IMR-90 (cell line): ENCODE data around the gene LANCL3. TPM values are rescaled to one million over a fixed set of nuclear protein-coding genes. Genes with fewer than 3 reads are reported as not detected.

Source experiments
- ATAC-seq: fragments of 200-7000 bp; cut with Tn5 transposase; 2 replicates; pipeline ENCODE4 v1.9.1; 2020; ENCODE audit warnings: low read depth, mild to moderate bottlenecking, moderate library complexity
- BruUV-seq: library from RNA; stranded (reverse); fragments of 400-500 nt; replicated peaks from 2 replicates; lab custom pipeline; 2021; lab: Mats Ljungman, UMichigan
- CTCF ChIA-PET: fragments of 300-600 bp; formaldehyde crosslinking; extraction: SDS; loops from one replicate; lab custom pipeline; 2021; ENCODE audit warnings: antibody characterized with exemption; lab: Yijun Ruan, JAX
- POLR2A ChIA-PET: fragments of 300-600 bp; sonication (Branson Sonifier 250); formaldehyde crosslinking; loops from one replicate; lab custom pipeline; 2022; ENCODE audit warnings: antibody characterized with exemption; ENCODE audit not compliant: unreplicated experiment; lab: Charles Lee
- DNase-seq: peaks from one replicate; pipeline ENCODE4 v3.0.0; 2013
- H2AFZ ChIP-seq: replicated peaks from 2 replicates; pipeline ENCODE3; 2013; ENCODE audit warnings: low read length, mild to moderate bottlenecking; ENCODE audit not compliant: poor library complexity
- H2AK5ac ChIP-seq: 2 replicates; pipeline ENCODE4 v1.6.1; 2013; ENCODE audit warnings: low read depth, low read length, inconsistent platforms
- H2AK9ac ChIP-seq: replicated peaks from 2 replicates; pipeline ENCODE3; 2013; ENCODE audit warnings: mild to moderate bottlenecking, low read depth, low read length, moderate library complexity; ENCODE audit not compliant: poor library complexity
- H2BK120ac ChIP-seq: 2 replicates; pipeline ENCODE4 v1.6.1; 2013; ENCODE audit warnings: low read depth, low read length, inconsistent platforms
- H2BK15ac ChIP-seq: 3 replicates; pipeline ENCODE4 v1.6.1; 2013; ENCODE audit warnings: low read depth, low read length, inconsistent platforms
- H2BK20ac ChIP-seq: 2 replicates; pipeline ENCODE4 v1.6.1; 2013; ENCODE audit warnings: low read depth, mild to moderate bottlenecking, inconsistent platforms, low read length, moderate library complexity
- H2BK5ac ChIP-seq: 2 replicates; pipeline ENCODE4 v1.6.1; 2013; ENCODE audit warnings: mild to moderate bottlenecking, low read depth, low read length, inconsistent platforms; ENCODE audit not compliant: poor library complexity, severe bottlenecking
- H3K14ac ChIP-seq: replicated peaks from 2 replicates; pipeline ENCODE4 v1.6.1; 2013; ENCODE audit warnings: low read depth, low read length, inconsistent platforms
- H3K18ac ChIP-seq: 2 replicates; pipeline ENCODE4 v1.6.1; 2013; ENCODE audit warnings: low read depth, low read length, control low read depth
- H3K23ac ChIP-seq: 2 replicates; pipeline ENCODE4 v1.6.1; 2013; ENCODE audit warnings: low read depth, low read length, inconsistent platforms
- H3K27ac ChIP-seq: 2 replicates; pipeline ENCODE4 v1.5.1; 2013; ENCODE audit warnings: mild to moderate bottlenecking, control low read depth, low read length; ENCODE audit not compliant: insufficient read depth
- H3K27me3 ChIP-seq: 2 replicates; pipeline ENCODE4 v1.6.1; 2013; ENCODE audit warnings: low read length; ENCODE audit not compliant: control insufficient read depth, insufficient read depth
- H3K36me3 ChIP-seq: 2 replicates; pipeline ENCODE4 v1.6.1; 2013; ENCODE audit warnings: low read length, mixed read lengths; ENCODE audit not compliant: control insufficient read depth, insufficient read depth
- H3K4ac ChIP-seq: 2 replicates; pipeline ENCODE4 v1.6.1; 2013; ENCODE audit warnings: low read depth, low read length, inconsistent platforms
- H3K4me1 ChIP-seq: 2 replicates; pipeline ENCODE4 v1.6.1; 2013; ENCODE audit warnings: low read length, mixed read lengths; ENCODE audit not compliant: control insufficient read depth, insufficient read depth
- H3K4me2 ChIP-seq: 2 replicates; pipeline ENCODE4 v1.6.1; 2013; ENCODE audit warnings: low read depth, mild to moderate bottlenecking, control low read depth, low read length, moderate library complexity
- H3K4me3 ChIP-seq: 2 replicates; pipeline ENCODE4 v1.5.1; 2013; ENCODE audit warnings: low read depth, mild to moderate bottlenecking, control low read depth, low read length, moderate library complexity; ENCODE audit not compliant: insufficient read depth
- H3K56ac ChIP-seq: 2 replicates; pipeline ENCODE4 v1.6.1; 2013; ENCODE audit warnings: low read length, inconsistent platforms; ENCODE audit not compliant: insufficient read depth; ENCODE audit errors: extremely low read depth
- H3K79me1 ChIP-seq, 2 experiments: 2 replicates each; pipeline ENCODE4 v1.6.1; 2013; ENCODE audit warnings: low read length in 2 of 2, inconsistent platforms in 1 of 2, low read depth in 1 of 2
- H3K9ac ChIP-seq: 2 replicates; pipeline ENCODE4 v1.6.1; 2013; ENCODE audit warnings: low read depth, low read length, control low read depth
- H3K9me1 ChIP-seq: 2 replicates; pipeline ENCODE4 v1.6.1; 2013; ENCODE audit warnings: low read length, inconsistent platforms; ENCODE audit not compliant: insufficient read depth
- H3K9me3 ChIP-seq: 2 replicates; pipeline ENCODE4 v1.6.1; 2013; ENCODE audit warnings: low read length; ENCODE audit not compliant: control insufficient read depth, insufficient read depth
- H4K20me1 ChIP-seq: 2 replicates; pipeline ENCODE4 v1.6.1; 2013; ENCODE audit warnings: low read length, inconsistent platforms; ENCODE audit not compliant: insufficient read depth
- H4K5ac ChIP-seq: 2 replicates; pipeline ENCODE4 v1.6.1; 2013; ENCODE audit warnings: mild to moderate bottlenecking, low read depth, low read length, control low read depth
- H4K8ac ChIP-seq, 2 experiments: 2 replicates each; pipeline ENCODE4 v1.6.1; 2013; ENCODE audit warnings: low read depth in 2 of 2, low read length in 2 of 2, control low read depth in 1 of 2, inconsistent platforms in 1 of 2
- H4K91ac ChIP-seq: 2 replicates; pipeline ENCODE4 v1.6.1; 2013; ENCODE audit warnings: low read depth, low read length, inconsistent platforms; ENCODE audit not compliant: insufficient read depth
- BHLHE40 ChIP-seq: fragments of 150-350 bp; IDR thresholded peaks from 2 replicates; pipeline ENCODE4 v1.6.1; 2016; ENCODE audit warnings: mild to moderate bottlenecking, low read depth, low read length
- CEBPB ChIP-seq: IDR thresholded peaks from 2 replicates; pipeline ENCODE4 v1.6.1; 2012; ENCODE audit warnings: low read depth, low read length, improper control_type of control experiment
- CHD1 ChIP-seq: IDR thresholded peaks from 2 replicates; pipeline ENCODE4 v1.6.1; 2012; ENCODE audit warnings: low read depth, low read length, improper control_type of control experiment
- FOS ChIP-seq: fragments of 150-350 bp; IDR thresholded peaks from 2 replicates; pipeline ENCODE4 v1.6.1; 2016; ENCODE audit warnings: low read depth, low read length
- MAFK ChIP-seq: IDR thresholded peaks from 2 replicates; pipeline ENCODE4 v1.6.1; 2012; ENCODE audit warnings: low read depth, low read length, improper control_type of control experiment
- MAZ ChIP-seq: IDR thresholded peaks from 2 replicates; pipeline ENCODE4 v1.6.1; 2012; ENCODE audit warnings: low read depth, mild to moderate bottlenecking, low read length, improper control_type of control experiment, moderate library complexity, borderline replicate concordance
- MXI1 ChIP-seq: IDR thresholded peaks from 2 replicates; pipeline ENCODE4 v1.6.1; 2012; ENCODE audit warnings: low read depth, mild to moderate bottlenecking, low read length, moderate library complexity, borderline replicate concordance
- NFE2L2 ChIP-seq: fragments of 150-350 bp; IDR thresholded peaks from 2 replicates; pipeline ENCODE4 v1.6.1; 2016; ENCODE audit warnings: low read depth, mild to moderate bottlenecking, low read length
- POLR2A ChIP-seq: IDR thresholded peaks from 2 replicates; pipeline ENCODE4 v1.6.1; 2012; ENCODE audit warnings: mild to moderate bottlenecking, low read depth, low read length
- RAD21 ChIP-seq: IDR thresholded peaks from 2 replicates; pipeline ENCODE4 v1.6.1; 2012; ENCODE audit warnings: low read length, improper control_type of control experiment
- RFX5 ChIP-seq: IDR thresholded peaks from 2 replicates; pipeline ENCODE4 v1.8.0; 2012; ENCODE audit warnings: low read depth, mild to moderate bottlenecking, low read length, moderate library complexity
- SMC3 ChIP-seq: fragments of 150-350 bp; IDR thresholded peaks from 2 replicates; pipeline ENCODE4 v1.6.1; 2016; ENCODE audit warnings: low read depth, mild to moderate bottlenecking, antibody characterized with exemption, low read length, moderate library complexity
- WGBS, 2 experiments: methylation state at CpG; one replicate each; pipeline versions ENCODE4 v1.1.5 to v1.1.7; 2013; ENCODE audit warnings: missing lambda C conversion rate in 2 of 2; ENCODE audit not compliant: insufficient read length in 1 of 2; ENCODE audit errors: extremely low coverage in 2 of 2; 5-methylcytosine and 5-hydroxymethylcytosine counted together
- dilution Hi-C: fragments of 300-500 bp; cut with HindIII; formaldehyde crosslinking; loops from one replicate; pipeline ENCODE4 v1.14.3; 2018; ENCODE audit warnings: low sequenced_read_pairs; ENCODE audit not compliant: unreplicated experiment
- in situ Hi-C: fragments of 300-500 bp; cut with MboI; formaldehyde crosslinking; loops from 3 replicates; pipeline ENCODE4 v1.14.3; 2019; ENCODE audit warnings: low sequenced_read_pairs, inconsistent platforms, mixed read lengths
- intact Hi-C: fragments of 100-400 bp; cut with micrococcal nuclease; formaldehyde crosslinking; loops from 2 replicates; pipeline ENCODE4 v1.10.0; 2022
- polyA plus RNA-seq, 3 experiments: library from polyadenylated mRNA; depleted of rRNA; stranded (reverse); fragments of >200 nt; gene quantifications; 2 replicates each; pipeline ENCODE4 v1.2.3, GENCODE V29; 2012; ENCODE audit warnings: low replicate concordance in 1 of 3
- total RNA-seq: library from RNA; depleted of rRNA; stranded (reverse); fragments of >200 nt; gene quantifications from 2 replicates; pipeline ENCODE4 v1.2.3, GENCODE V29; 2012
- TF ChIP-seq, protein P1 (sequence below): fragments of 150-350 bp; IDR thresholded peaks from 2 replicates; pipeline ENCODE4 v1.6.1; 2017; ENCODE audit warnings: mild to moderate bottlenecking, antibody characterized with exemption, low read length, low read depth
- TF ChIP-seq, protein P2 (sequence below): fragments of 150-350 bp; IDR thresholded peaks from 2 replicates; pipeline ENCODE4 v1.6.1; 2016; ENCODE audit warnings: low read depth, mild to moderate bottlenecking, low read length, moderate library complexity, borderline replicate concordance

Gene LANCL3
- total and polyA plus RNA-seq, 2 of the 4 experiments (the other 2 are of a cell fraction), result not detected

DNA sequence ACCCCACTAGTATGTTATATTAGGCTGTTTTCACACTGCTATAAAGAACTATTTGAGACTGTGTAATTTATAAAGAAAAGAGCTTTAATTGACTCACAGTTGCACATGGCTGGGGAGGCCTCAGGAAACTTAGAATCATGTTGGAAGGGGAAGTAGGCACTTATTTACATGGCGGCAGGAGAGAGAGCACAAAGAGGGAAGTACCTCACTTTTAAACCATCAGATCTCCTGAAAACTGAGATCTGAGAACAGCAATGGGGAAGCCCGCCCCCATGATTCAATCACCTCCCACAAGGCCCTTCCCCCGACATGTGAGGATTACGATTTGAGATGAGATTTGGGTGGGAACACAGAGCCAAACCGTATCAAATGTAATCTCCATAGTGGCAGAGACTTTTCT lies 68.7 kb downstream of the LANCL3 start:
- H3K36me3 ChIP-seq, result no peaks in the 10 kb centered on the region
- H3K4me3 ChIP-seq, result no peak overlapping the region
- H3K4ac ChIP-seq, result no peak overlapping the region
- no peak overlapping the region for H3K27ac ChIP-seq
- TF ChIP-seq SMC3 (no peak), FOS (no peak), CEBPB (no peak), RAD21 (no peak), NFE2L2 (no peak), MXI1 (no peak), CHD1 (no peak), BHLHE40 (no peak), MAZ (no peak), POLR2A (no peak), RFX5 (no peak), MAFK (no peak)
- TF ChIP-seq, protein P1, sequence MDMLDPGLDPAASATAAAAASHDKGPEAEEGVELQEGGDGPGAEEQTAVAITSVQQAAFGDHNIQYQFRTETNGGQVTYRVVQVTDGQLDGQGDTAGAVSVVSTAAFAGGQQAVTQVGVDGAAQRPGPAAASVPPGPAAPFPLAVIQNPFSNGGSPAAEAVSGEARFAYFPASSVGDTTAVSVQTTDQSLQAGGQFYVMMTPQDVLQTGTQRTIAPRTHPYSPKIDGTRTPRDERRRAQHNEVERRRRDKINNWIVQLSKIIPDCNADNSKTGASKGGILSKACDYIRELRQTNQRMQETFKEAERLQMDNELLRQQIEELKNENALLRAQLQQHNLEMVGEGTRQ, result no peak
- TF ChIP-seq, protein P2, sequence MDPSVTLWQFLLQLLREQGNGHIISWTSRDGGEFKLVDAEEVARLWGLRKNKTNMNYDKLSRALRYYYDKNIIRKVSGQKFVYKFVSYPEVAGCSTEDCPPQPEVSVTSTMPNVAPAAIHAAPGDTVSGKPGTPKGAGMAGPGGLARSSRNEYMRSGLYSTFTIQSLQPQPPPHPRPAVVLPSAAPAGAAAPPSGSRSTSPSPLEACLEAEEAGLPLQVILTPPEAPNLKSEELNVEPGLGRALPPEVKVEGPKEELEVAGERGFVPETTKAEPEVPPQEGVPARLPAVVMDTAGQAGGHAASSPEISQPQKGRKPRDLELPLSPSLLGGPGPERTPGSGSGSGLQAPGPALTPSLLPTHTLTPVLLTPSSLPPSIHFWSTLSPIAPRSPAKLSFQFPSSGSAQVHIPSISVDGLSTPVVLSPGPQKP, result no peak
- no peaks in the 10 kb centered on the region for H4K20me1 ChIP-seq
- DNase-seq (no peak), ATAC-seq (no peak)
- no peak overlapping the region for H3K9ac ChIP-seq
- H4K5ac ChIP-seq, result no peak overlapping the region
- CTCF ChIA-PET, result no interaction called here
- H3K14ac ChIP-seq, result no peak overlapping the region
- no peaks in the 10 kb centered on the region for H3K79me1 ChIP-seq
- no peak overlapping the region for H3K4me2 ChIP-seq
- H3K9me3 ChIP-seq, result no peaks in the 10 kb centered on the region
- H4K8ac ChIP-seq, result no peak overlapping the region
- H2AFZ ChIP-seq, result no peak overlapping the region
- no peak overlapping the region for H2BK120ac ChIP-seq
- no peak overlapping the region for H3K56ac ChIP-seq
- WGBS, 2 experiments, result no CpG with 5 or more reads among the region's 5 CpGs
- H2AK9ac ChIP-seq, result no peak overlapping the region
- no peak overlapping the region for H3K18ac ChIP-seq
- dilution Hi-C loops (no loop called here), in situ Hi-C loops (no loop called here), intact Hi-C loops (no loop called here)
- no peak overlapping the region for H2BK5ac ChIP-seq
- POLR2A ChIA-PET, result no interaction called here
- no peak overlapping the region for H2BK15ac ChIP-seq
- BruUV-seq, result no TSS peak
- H2AK5ac ChIP-seq, result no peak overlapping the region
- H3K9me1 ChIP-seq, result no peaks in the 10 kb centered on the region
- H3K27me3 ChIP-seq, result peaks cover 1% of the 10 kb centered on the region; the same call in 1 of the 2 replicates
- no peak overlapping the region for H3K23ac ChIP-seq
- no peaks in the 10 kb centered on the region for H3K4me1 ChIP-seq
- H2BK20ac ChIP-seq, result no peak overlapping the region
- no peak overlapping the region for H4K91ac ChIP-seq
